Caco-2 (cell line): ENCODE measurements around the gene ZBTB5. TPM values are rescaled to one million over a fixed set of nuclear protein-coding genes. Genes with fewer than 3 reads are reported as not detected.

Experiments used
- BruUV-seq: library from RNA; stranded (reverse); fragments of 400-500 nt; replicated peaks from 2 replicates; lab custom pipeline; 2021; lab: Mats Ljungman, UMichigan
- CTCF ChIA-PET: fragments of 300-600 bp; sonication (Branson Sonifier 250); formaldehyde crosslinking; loops from one replicate; lab custom pipeline; 2022; ENCODE audit warnings: antibody characterized with exemption; lab: Charles Lee
- POLR2A ChIA-PET: fragments of 300-600 bp; sonication (Branson Sonifier 250); formaldehyde crosslinking; loops from one replicate; lab custom pipeline; 2022; ENCODE audit warnings: antibody characterized with exemption; lab: Charles Lee
- DNase-seq, 2 experiments: peaks; one replicate each; pipeline versions ENCODE4 v3.0.0 to v3.0.0-alpha.2; 2020 to 2022
- H3K27me3 ChIP-seq: replicated peaks from 2 replicates; pipeline ENCODE4 v1.6.0; 2011; ENCODE audit warnings: low read length; ENCODE audit not compliant: control insufficient read depth, insufficient read depth
- H3K36me3 ChIP-seq: 2 replicates; pipeline ENCODE4 v1.5.1; 2011; ENCODE audit warnings: low read length; ENCODE audit not compliant: control insufficient read depth, insufficient read depth
- H3K4me1 ChIP-seq: fragments of 250-450 bp; sonication (Bioruptor Pico); 2 replicates; pipeline ENCODE4 v1.5.1; 2020; ENCODE audit warnings: mild to moderate bottlenecking
- H3K4me3 ChIP-seq: 2 replicates; pipeline ENCODE4 v1.5.1; 2011; ENCODE audit warnings: low read depth, mild to moderate bottlenecking, control low read depth, low read length
- H3K9me3 ChIP-seq: fragments of 250-450 bp; sonication (Bioruptor Pico); 2 replicates; pipeline ENCODE4 v1.5.1; 2020; ENCODE audit warnings: mild to moderate bottlenecking, moderate library complexity
- H3K27ac Mint-ChIP-seq: one replicate; pipeline ENCODE4 v1.8.0; 2022; ENCODE audit warnings: mixed read lengths; ENCODE audit not compliant: unreplicated experiment
- H3K27me3 Mint-ChIP-seq: one replicate; pipeline ENCODE4 v1.8.0; 2022; ENCODE audit warnings: mixed read lengths; ENCODE audit not compliant: insufficient read depth, unreplicated experiment
- H3K36me3 Mint-ChIP-seq: one replicate; pipeline ENCODE4 v1.8.0; 2022; ENCODE audit warnings: mild to moderate bottlenecking, mixed read lengths; ENCODE audit not compliant: insufficient read depth, unreplicated experiment
- H3K4me1 Mint-ChIP-seq: one replicate; pipeline ENCODE4 v1.8.0; 2022; ENCODE audit warnings: low read depth, mixed read lengths; ENCODE audit not compliant: unreplicated experiment
- H3K4me3 Mint-ChIP-seq: one replicate; pipeline ENCODE4 v1.8.0; 2022; ENCODE audit warnings: mild to moderate bottlenecking, moderate library complexity, mixed read lengths; ENCODE audit not compliant: unreplicated experiment
- H3K9me3 Mint-ChIP-seq: one replicate; pipeline ENCODE4 v1.8.0; 2022; ENCODE audit warnings: mixed read lengths; ENCODE audit not compliant: unreplicated experiment
- CTCF ChIP-seq, 2 experiments: fragments of 200-600 bp in 1 of 2; IDR thresholded peaks; 1 replicate in 1 of 2; 2 replicates in 1 of 2; pipeline versions ENCODE4 v1.5.1 to v1.8.0; 2011 to 2022; ENCODE audit warnings: antibody characterized with exemption in 1 of 2, control low read depth in 1 of 2, inconsistent platforms in 1 of 2, low read depth in 1 of 2, low read length in 1 of 2, mild to moderate bottlenecking in 1 of 2, moderate library complexity in 1 of 2; ENCODE audit not compliant: insufficient read depth in 1 of 2, severe bottlenecking in 1 of 2, unreplicated experiment in 1 of 2
- intact Hi-C: fragments of 100-400 bp; cut with micrococcal nuclease; formaldehyde crosslinking; loops from one replicate; pipeline ENCODE4 v1.10.0; 2022; ENCODE audit not compliant: unreplicated experiment
- total RNA-seq: library from RNA; stranded (reverse); gene quantifications from 2 replicates; pipeline ENCODE4 v1.2.3, GENCODE V29; 2022

The ZBTB5 gene
- total RNA-seq, 1 experiment from 2014 or later: 13.2 TPM

- Histone ChIP-seq H3K9me3 (no peaks in the 10 kb centered on the region), H3K27me3 (no peaks in the 10 kb centered on the region), H3K4me3 (no peak overlapping the region), H3K4me1 (peaks cover 13% of the 10 kb centered on the region), H3K36me3 (peaks cover 6% of the 10 kb centered on the region)
- intact Hi-C loops: no loop called here
- ChIA-PET POLR2A (no interaction called here), CTCF (no interaction called here)
- no peak for TF ChIP-seq CTCF (IDR thresholded peaks at IDR 0.05; ENCODE audit: insufficient read depth in 1 of 2, low read depth in 1 of 2, low read length in 1 of 2, severe bottlenecking in 1 of 2, unreplicated experiment in 1 of 2)
- peaks cover 10% of the 10 kb centered on the region for H3K4me1 Mint-ChIP-seq
- no peaks in the 10 kb centered on the region for H3K27me3 Mint-ChIP-seq
- no TSS peak for BruUV-seq
- H3K27ac Mint-ChIP-seq: no peak overlapping the region
- no peaks in the 10 kb centered on the region for H3K9me3 Mint-ChIP-seq
- H3K4me3 Mint-ChIP-seq: no peak overlapping the region
- no peak for DNase-seq
- H3K36me3 Mint-ChIP-seq: peaks cover 57% of the 10 kb centered on the region
Measured at GRCh38 chr9:37442556-37442955, 22.7 kb downstream of the ZBTB5 start.

- no TSS peak for BruUV-seq
- ChIA-PET CTCF (no interaction called here), POLR2A (no interaction called here)
- H3K9me3 ChIP-seq: no peaks in the 10 kb centered on the region
- intact Hi-C loops: no loop called here
- Mint-ChIP-seq H3K36me3 (peaks cover 61% of the 10 kb centered on the region), H3K4me1 (peaks cover 10% of the 10 kb centered on the region), H3K27me3 (no peaks in the 10 kb centered on the region), H3K27ac (peak overlapping the region; percentile 43), H3K9me3 (no peaks in the 10 kb centered on the region), H3K4me3 (no peak overlapping the region)
- H3K36me3 ChIP-seq: peaks cover 6% of the 10 kb centered on the region
- DNase-seq: no peak
- no peak overlapping the region for H3K4me3 ChIP-seq
- peaks cover 13% of the 10 kb centered on the region for H3K4me1 ChIP-seq
- no peaks in the 10 kb centered on the region for H3K27me3 ChIP-seq
- no peak for TF ChIP-seq CTCF (IDR thresholded peaks at IDR 0.05; ENCODE audit: insufficient read depth in 1 of 2, low read depth in 1 of 2, low read length in 1 of 2, severe bottlenecking in 1 of 2, unreplicated experiment in 1 of 2)
Measured at GRCh38 chr9:37441776-37442370, 23.4 kb downstream of the ZBTB5 start.

- Mint-ChIP-seq H3K4me1 (no peaks in the 10 kb centered on the region), H3K27me3 (no peaks in the 10 kb centered on the region), H3K4me3 (no peak overlapping the region), H3K27ac (no peak overlapping the region), H3K36me3 (peaks cover 88% of the 10 kb centered on the region), H3K9me3 (no peaks in the 10 kb centered on the region)
- no peaks in the 10 kb centered on the region for H3K4me1 ChIP-seq
- peaks cover 6% of the 10 kb centered on the region for H3K36me3 ChIP-seq
- no peak for TF ChIP-seq CTCF (IDR thresholded peaks at IDR 0.05; ENCODE audit: insufficient read depth in 1 of 2, low read depth in 1 of 2, low read length in 1 of 2, severe bottlenecking in 1 of 2, unreplicated experiment in 1 of 2)
- H3K9me3 ChIP-seq: no peaks in the 10 kb centered on the region
- H3K4me3 ChIP-seq: no peak overlapping the region
- ChIA-PET CTCF (no interaction called here), POLR2A (no interaction called here)
- no peaks in the 10 kb centered on the region for H3K27me3 ChIP-seq
- DNase-seq: no peak
- no TSS peak for BruUV-seq
- intact Hi-C loops: no loop called here
Measured at GRCh38 chr9:37438359-37438758, 26.9 kb downstream of the ZBTB5 start.
